ENCODE measurements around the gene SLC4A4. TPM values are rescaled to one million over a fixed set of nuclear protein-coding genes. Genes with fewer than 3 reads are reported as not detected.

SLC4A4 gene
- total and polyA plus RNA-seq, 10 of the 15 experiments (the other 5 are each of a cell fraction or from before 2014, with no cell fraction given): 0.05 to 0.44 (median 0.18) TPM

DNA sequence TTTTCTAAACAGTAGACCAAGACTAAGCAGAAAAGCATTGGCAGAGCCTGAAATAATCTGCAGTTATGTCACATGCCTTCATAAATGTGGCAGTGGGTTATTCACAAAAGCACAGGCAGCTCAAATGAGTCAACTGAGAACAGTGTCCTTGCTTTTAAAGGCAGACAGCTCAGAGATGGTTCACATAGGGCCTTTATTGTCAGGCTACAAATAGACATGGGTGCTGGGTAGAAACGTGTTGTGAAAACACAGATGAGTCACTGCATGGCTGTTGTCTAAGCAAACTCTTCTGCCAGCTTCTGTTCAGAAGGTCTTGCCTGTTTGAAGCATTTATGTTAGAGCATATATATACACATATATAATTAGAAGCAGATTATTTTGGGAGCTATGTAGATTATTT is 118.0 kb downstream of the SLC4A4 start (continued):
- TF ChIP-seq POLR2AphosphoS2 (IDR thresholded peaks at IDR 0.05; ENCODE audit: low read depth, low read length): no peak
- TF ChIP-seq, protein P1, sequence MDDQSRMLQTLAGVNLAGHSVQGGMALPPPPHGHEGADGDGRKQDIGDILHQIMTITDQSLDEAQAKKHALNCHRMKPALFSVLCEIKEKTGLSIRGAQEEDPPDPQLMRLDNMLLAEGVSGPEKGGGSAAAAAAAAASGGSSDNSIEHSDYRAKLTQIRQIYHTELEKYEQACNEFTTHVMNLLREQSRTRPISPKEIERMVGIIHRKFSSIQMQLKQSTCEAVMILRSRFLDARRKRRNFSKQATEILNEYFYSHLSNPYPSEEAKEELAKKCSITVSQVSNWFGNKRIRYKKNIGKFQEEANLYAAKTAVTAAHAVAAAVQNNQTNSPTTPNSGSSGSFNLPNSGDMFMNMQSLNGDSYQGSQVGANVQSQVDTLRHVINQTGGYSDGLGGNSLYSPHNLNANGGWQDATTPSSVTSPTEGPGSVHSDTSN (IDR thresholded peaks at IDR 0.05; ENCODE audit: insufficient replicate concordance, low read depth, low read length): no peak
- no peak for TF ChIP-seq NFYA (IDR thresholded peaks at IDR 0.05; ENCODE audit: borderline replicate concordance, low read depth, low read length)
- no peak for TF ChIP-seq CHD2 (IDR thresholded peaks at IDR 0.05; ENCODE audit: borderline replicate concordance, low read depth, low read length)
- TF ChIP-seq, protein P2, sequence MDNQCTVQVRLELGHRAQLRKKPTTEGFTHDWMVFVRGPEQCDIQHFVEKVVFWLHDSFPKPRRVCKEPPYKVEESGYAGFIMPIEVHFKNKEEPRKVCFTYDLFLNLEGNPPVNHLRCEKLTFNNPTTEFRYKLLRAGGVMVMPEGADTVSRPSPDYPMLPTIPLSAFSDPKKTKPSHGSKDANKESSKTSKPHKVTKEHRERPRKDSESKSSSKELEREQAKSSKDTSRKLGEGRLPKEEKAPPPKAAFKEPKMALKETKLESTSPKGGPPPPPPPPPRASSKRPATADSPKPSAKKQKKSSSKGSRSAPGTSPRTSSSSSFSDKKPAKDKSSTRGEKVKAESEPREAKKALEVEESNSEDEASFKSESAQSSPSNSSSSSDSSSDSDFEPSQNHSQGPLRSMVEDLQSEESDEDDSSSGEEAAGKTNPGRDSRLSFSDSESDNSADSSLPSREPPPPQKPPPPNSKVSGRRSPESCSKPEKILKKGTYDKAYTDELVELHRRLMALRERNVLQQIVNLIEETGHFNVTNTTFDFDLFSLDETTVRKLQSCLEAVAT (IDR thresholded peaks at IDR 0.05): no peak

DNA sequence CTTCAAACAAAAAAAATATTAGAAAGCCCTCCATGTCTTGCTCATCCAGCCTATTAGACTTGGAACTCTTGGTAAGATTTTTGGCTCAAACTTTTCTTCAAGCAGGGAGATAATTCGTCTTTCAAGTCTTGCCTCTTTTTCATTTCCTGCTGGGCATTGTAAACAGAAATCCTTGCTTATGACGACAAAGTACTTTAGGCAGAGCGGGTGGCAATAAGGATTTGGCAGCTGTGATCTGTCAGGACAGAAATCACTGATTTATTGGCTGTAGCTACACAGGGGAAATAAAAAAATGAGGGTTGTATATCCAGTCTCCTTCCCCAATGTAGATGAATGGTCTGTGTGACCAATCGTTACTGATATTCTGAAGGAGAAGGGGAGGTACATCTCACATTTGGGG is 121.6 kb downstream of the SLC4A4 start:
- intact Hi-C loops (cut with micrococcal nuclease; ENCODE audit: unreplicated experiment): no loop called here
- Histone ChIP-seq H3K4me3 (no peak overlapping the region), H3K4me1 (ENCODE audit: control insufficient read depth, insufficient read depth, low read length) (no peaks in the 10 kb centered on the region), H3K4me2 (ENCODE audit: control insufficient read depth, insufficient read depth) (no peak overlapping the region), H3K9ac (ENCODE audit: control insufficient read depth, insufficient read depth, low read length) (no peak overlapping the region), H3K27ac (ENCODE audit: control insufficient read depth, insufficient read depth) (no peak overlapping the region), H3K27me3 (replicated peaks in 1 of 2; ENCODE audit: control insufficient read depth in 2 of 2, insufficient read depth in 2 of 2, low read length in 1 of 2) (no peaks in the 10 kb centered on the region), H3K79me2 (ENCODE audit: control insufficient read depth, insufficient read depth, low read length) (no peaks in the 10 kb centered on the region), H3K9me3 (replicated peaks; ENCODE audit: control insufficient read depth, insufficient read depth, low read length) (no peaks in the 10 kb centered on the region), H2AFZ (ENCODE audit: control insufficient read depth, low read depth, low read length) (no peak overlapping the region), H3K36me3 (ENCODE audit: control insufficient read depth in 2 of 2, insufficient read depth in 2 of 2, low read length in 1 of 2) (no peaks in the 10 kb centered on the region), H4K20me1 (ENCODE audit: control insufficient read depth, insufficient read depth) (no peaks in the 10 kb centered on the region)
- in situ Hi-C loops (cut with MboI): no loop called here
- no peak for ATAC-seq
- no peak for FAIRE-seq
- RAD21 ChIA-PET (ENCODE audit: unreplicated experiment): no interaction called here
- POLR2A ChIA-PET: no interaction called here
- 45% methylated on average over 4 of the region's 4 CpGs for WGBS (ENCODE audit: insufficient coverage, insufficient replicate concordance, low lambda C conversion rate, missing lambda C conversion rate)
- CTCF ChIA-PET: no interaction called here
- TF ChIP-seq, protein P3, sequence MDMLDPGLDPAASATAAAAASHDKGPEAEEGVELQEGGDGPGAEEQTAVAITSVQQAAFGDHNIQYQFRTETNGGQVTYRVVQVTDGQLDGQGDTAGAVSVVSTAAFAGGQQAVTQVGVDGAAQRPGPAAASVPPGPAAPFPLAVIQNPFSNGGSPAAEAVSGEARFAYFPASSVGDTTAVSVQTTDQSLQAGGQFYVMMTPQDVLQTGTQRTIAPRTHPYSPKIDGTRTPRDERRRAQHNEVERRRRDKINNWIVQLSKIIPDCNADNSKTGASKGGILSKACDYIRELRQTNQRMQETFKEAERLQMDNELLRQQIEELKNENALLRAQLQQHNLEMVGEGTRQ (IDR thresholded peaks at IDR 0.05; ENCODE audit: borderline replicate concordance, low read depth, low read length): no peak
- TF ChIP-seq JUNB (IDR thresholded peaks at IDR 0.05) (no peak), SP1 (IDR thresholded peaks at IDR 0.05; ENCODE audit: low read depth, low read length) (no peak), RAD21 (IDR thresholded peaks at IDR 0.05; ENCODE audit: insufficient read depth, low read depth, low read length) (no peak)
- TF ChIP-seq, protein P4, sequence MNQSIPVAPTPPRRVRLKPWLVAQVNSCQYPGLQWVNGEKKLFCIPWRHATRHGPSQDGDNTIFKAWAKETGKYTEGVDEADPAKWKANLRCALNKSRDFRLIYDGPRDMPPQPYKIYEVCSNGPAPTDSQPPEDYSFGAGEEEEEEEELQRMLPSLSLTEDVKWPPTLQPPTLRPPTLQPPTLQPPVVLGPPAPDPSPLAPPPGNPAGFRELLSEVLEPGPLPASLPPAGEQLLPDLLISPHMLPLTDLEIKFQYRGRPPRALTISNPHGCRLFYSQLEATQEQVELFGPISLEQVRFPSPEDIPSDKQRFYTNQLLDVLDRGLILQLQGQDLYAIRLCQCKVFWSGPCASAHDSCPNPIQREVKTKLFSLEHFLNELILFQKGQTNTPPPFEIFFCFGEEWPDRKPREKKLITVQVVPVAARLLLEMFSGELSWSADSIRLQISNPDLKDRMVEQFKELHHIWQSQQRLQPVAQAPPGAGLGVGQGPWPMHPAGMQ (IDR thresholded peaks at IDR 0.05; ENCODE audit: borderline replicate concordance): no peak
- no TSS peak for BruUV-seq (replicated peaks)
- SMC1A ChIA-PET (ENCODE audit: uncharacterized antibody, unreplicated experiment): no interaction called here
- no peak for DNase-seq (ENCODE audit: low read depth, low spot score)

Measured in GM12878 (cell line).